Duodenal mucosa (tissue), 2 donors: ENCODE results near the gene IL1A.

Experiments
- H3K27ac ChIP-seq: one replicate; pipeline ENCODE4 v1.7.0; 2013; ENCODE audit warnings: low read depth, low read length
- H3K27me3 ChIP-seq, 2 donors: one replicate each; pipeline ENCODE4 v1.7.0; 2013; ENCODE audit warnings: low read length in 2 of 2, control low read depth in 1 of 2; ENCODE audit not compliant: insufficient read depth in 2 of 2, control insufficient read depth in 1 of 2
- H3K36me3 ChIP-seq, 2 donors: one replicate each; pipeline ENCODE4 v1.7.0; 2013; ENCODE audit warnings: low read length in 2 of 2, control low read depth in 1 of 2; ENCODE audit not compliant: insufficient read depth in 2 of 2, control insufficient read depth in 1 of 2
- H3K4me1 ChIP-seq, 2 donors: one replicate each; pipeline ENCODE4 v1.7.0; 2013; ENCODE audit warnings: low read length in 2 of 2, control low read depth in 1 of 2; ENCODE audit not compliant: insufficient read depth in 2 of 2, control insufficient read depth in 1 of 2
- H3K4me3 ChIP-seq, 2 donors: one replicate each; pipeline ENCODE4 v1.7.0; 2013; ENCODE audit warnings: low read length in 2 of 2, low read depth in 1 of 2
- H3K9ac ChIP-seq, 2 donors: one replicate each; pipeline ENCODE4 v1.7.0; 2013; ENCODE audit warnings: low read length in 2 of 2, low read depth in 1 of 2
- H3K9me3 ChIP-seq, 2 donors: one replicate each; pipeline ENCODE4 v1.7.0; 2013; ENCODE audit warnings: low read length in 2 of 2, control low read depth in 1 of 2; ENCODE audit not compliant: control insufficient read depth in 1 of 2

The IL1A gene

DNA sequence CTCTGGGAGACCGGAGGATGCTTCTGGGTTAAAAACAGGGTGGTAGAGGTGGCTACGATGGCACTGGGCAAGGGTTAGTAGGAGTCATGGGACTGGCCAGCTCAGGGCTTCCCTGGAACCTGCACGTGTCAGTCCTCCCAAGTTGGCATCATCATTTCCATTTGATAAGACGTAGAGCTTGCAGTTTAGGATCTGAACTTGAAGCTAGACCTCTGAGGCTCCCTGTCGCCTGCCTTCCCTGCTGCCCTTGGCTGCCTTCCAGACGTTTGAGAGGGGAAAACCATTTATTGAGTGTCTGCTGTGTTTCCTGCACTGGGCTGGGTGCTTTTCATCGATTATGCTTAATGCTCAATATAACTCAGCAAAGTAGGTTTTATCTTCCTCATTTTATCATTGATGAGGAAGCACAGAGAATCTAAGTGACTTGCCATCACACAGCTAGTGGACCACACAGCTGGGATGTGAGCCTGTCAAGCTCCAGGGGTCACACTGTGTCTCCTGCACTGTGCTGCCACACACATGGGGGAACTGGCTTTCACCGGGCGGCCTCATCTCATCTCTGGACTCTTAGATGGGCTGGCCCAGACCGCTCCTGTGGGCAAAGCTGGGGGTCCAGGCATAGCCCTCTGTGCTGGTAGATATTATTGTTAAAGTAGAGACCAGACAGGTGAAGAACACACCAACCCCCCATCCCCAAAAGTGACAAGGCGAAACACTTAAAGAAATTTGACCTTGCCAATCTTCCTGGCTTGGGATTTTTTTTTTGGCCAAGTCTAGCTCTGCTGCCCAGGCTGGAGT, 55.7 kb downstream of the IL1A start:
- Histone ChIP-seq H3K9ac (no peak overlapping the region), H3K9me3 (no peaks in the 10 kb centered on the region), H3K36me3 (no peaks in the 10 kb centered on the region), H3K4me3 (no peak overlapping the region), H3K4me1 (peaks cover 5 to 13% of the 10 kb centered on the region in 2 donors), H3K27ac (no peak overlapping the region), H3K27me3 (peaks cover 23 to 29% of the 10 kb centered on the region in 2 donors)

DNA sequence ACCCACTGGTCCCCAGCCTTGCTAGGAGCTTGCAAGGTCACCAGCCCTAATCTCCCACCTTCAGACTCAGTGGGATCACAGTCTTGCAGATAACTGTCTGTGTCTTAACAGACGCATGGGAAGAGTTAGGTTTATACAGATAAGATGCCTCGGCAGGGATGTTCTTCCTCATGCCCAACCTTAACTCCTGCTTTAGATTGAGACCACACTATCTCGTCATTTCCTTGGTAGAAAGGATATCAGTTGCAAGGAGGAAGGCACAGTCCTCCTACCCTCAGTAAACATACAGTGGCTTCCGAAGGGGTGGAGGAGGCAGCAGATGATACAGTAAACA, 56.3 kb downstream of the IL1A start:
- no peak overlapping the region for H3K27ac ChIP-seq
- H3K9ac ChIP-seq: no peak overlapping the region
- no peaks in the 10 kb centered on the region for H3K36me3 ChIP-seq
- H3K4me1 ChIP-seq: peaks cover 2 to 10% of the 10 kb centered on the region in 2 donors
- H3K27me3 ChIP-seq: peaks cover 23 to 29% of the 10 kb centered on the region in 2 donors
- H3K4me3 ChIP-seq: no peak overlapping the region
- H3K9me3 ChIP-seq: no peaks in the 10 kb centered on the region

DNA sequence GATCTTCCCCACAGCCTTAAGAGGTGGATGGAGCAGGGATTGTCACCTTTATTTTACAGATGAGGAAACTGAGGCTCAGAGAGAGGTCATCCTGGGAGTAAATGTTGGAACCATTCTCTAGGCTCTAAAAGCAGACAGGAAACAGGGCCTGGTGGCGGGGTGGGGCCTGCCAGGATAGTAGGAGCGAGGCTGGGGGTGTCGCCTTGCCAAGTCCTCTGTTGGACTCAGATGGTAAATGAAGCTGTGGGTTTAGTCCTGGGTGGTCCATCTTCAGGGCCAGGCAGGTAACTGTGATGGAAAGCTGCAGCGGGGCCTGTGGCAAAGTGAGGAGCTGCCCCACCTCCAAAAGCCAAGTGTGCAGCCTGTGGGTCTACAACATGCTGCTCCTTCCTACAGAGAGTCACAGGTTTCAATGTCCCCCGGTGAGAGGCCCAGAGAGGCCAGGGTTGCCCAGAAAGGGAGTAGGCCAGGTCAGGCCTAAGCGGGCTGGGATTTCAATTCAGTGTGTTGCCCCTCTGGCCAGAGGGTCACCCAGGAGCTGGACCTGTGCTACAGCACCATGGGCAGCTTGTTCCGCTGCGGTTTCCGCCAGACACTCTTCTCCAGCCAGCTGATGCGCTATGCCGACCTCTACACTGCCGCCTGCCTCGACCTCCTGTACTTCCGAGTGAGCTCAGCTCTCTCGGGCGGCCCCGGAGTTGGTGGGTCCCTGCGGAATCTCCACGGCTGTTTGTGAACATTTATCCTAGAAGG, 56.8 kb downstream of the IL1A start:
- Histone ChIP-seq H3K9ac (no peak overlapping the region), H3K9me3 (no peaks in the 10 kb centered on the region), H3K27me3 (peaks cover 19 to 24% of the 10 kb centered on the region in 2 donors), H3K4me1 (peaks cover 2 to 10% of the 10 kb centered on the region in 2 donors), H3K4me3 (no peak overlapping the region), H3K36me3 (no peaks in the 10 kb centered on the region), H3K27ac (no peak overlapping the region)

DNA sequence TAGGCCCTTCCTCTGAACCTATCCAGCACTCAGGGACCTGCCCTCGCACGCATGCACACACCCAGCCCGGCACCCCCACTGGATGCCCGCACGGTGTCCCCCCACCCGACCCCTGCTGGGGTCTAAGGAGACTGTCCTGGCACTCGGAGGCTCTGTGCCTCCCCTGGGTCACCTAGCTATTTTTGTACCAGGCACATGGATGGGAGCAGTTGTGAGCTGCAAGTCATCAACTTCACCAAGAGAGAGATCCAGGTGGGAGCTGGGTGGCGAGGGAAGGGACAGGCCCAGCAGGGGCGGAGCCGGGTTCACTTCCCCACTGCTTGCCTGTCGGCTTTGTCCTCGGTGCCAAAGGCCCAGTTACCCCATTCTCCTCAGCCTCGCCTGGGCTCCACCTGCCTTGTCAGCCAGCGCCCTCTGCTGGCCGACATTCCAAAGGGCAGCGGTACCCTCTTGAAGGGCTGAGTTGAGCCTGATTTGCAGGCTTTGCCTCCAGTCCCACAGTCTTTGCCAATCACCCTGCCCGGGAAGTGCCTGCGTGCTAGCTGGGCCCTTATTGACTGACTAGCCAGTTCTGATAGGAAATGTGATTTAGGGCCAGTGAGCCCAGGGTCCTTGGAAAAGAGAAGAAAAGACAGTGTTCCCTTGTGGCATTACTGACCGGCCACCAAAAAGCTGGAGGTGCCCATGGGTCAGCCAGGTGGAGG, 57.7 kb downstream of the IL1A start:
- peaks cover 2 to 10% of the 10 kb centered on the region in 2 donors for H3K4me1 ChIP-seq
- H3K36me3 ChIP-seq: no peaks in the 10 kb centered on the region
- H3K9me3 ChIP-seq: no peaks in the 10 kb centered on the region
- no peak overlapping the region for H3K27ac ChIP-seq
- peaks cover 19 to 24% of the 10 kb centered on the region in 2 donors for H3K27me3 ChIP-seq
- H3K4me3 ChIP-seq: no peak overlapping the region
- H3K9ac ChIP-seq: no peak overlapping the region

DNA sequence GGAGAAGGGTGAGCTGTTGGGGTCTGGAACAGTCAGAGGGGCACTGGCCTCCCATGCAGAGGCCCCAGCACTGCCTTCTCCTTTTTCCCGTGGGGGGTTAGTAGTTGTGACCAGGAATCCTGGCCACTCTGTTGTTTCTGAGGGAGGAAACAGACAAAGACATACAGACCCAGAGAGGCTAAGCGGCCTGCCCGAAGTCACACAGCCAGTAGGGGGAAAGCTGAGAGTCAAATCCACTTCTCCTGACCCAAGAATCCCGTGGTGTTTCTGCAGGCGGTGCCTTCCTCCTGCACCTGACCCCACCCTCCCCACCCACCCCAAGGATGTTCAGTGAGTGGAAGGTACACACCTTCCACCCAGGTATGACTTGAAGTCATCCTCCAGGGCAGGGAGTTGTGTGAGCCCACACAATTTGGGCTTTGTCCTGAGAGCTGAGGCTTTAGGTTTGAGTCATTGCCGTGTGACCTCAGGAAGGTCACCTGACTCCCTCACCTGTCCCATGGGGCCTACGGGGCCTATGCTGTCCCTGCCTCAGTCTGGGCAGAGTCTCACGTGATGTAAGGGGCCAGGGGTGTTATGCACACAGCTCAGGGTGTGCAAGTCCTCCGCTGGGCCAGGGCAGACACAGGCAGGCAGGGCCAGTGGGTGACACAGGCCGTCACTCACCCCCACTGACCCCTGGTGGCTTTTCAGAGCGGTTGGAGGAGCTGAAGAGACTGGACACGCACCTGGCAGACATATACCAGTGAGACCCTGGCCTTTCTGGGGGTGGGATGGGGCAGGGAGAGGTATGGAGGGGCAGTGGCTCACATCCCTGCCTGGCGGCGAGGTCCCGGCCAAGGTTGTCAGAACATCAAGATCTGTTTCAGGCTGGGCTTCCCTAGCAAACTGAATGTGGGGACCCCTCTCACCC, 58.5 kb downstream of the IL1A start:
- Histone ChIP-seq H3K9me3 (no peaks in the 10 kb centered on the region), H3K9ac (no peak overlapping the region), H3K27me3 (peaks cover 19 to 23% of the 10 kb centered on the region in 2 donors), H3K4me1 (peaks cover 2 to 10% of the 10 kb centered on the region in 2 donors), H3K36me3 (no peaks in the 10 kb centered on the region), H3K27ac (no peak overlapping the region), H3K4me3 (no peak overlapping the region)

DNA sequence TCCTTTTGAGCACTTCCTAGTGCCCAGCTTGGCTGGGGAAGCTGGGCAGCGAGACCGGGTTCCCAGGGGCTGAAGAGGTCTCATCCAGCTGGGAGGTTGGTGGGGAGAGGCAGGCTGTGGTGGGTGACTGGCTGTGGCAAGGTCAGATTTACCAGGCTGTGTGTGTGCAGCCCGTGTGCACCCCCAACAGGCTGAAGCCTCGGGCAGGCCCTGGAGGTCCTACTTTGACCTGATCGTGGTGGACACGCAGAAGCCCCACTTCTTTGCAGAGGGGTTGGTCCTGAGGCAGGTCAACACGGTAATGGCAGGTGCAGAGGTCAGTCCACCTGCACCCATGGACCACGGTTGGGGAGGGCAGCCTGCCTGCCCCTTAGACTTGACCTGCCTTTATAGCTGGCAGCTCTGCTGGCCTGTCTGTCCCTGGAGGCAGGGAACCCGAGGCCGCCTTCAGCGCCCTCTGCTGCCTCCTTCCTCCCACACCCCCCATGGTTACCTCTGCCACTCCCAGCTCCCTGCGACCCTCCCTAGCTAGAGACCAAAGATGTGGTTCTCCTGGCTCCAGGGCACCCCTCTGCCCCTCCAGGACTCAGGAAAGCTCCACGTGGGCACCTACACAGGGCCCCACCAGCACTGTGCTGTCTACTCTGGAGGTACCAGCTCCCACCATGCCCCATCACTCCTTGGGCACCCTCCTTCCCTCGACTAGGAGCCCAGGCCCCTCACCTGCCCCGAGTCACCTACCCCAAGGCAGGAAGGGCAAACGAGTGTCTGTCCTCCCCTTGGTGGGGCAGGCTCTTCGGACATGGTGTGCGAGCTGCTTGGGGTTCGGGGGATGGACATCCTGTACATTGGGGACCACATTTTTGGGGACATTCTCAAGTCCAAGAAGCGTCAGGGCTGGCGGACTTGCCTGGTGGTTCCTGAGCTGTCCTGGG, 59.4 kb downstream of the IL1A start:
- H3K27ac ChIP-seq: no peak overlapping the region
- peaks cover 2 to 10% of the 10 kb centered on the region in 2 donors for H3K4me1 ChIP-seq
- H3K9ac ChIP-seq: no peak overlapping the region
- H3K9me3 ChIP-seq: no peaks in the 10 kb centered on the region
- no peaks in the 10 kb centered on the region for H3K36me3 ChIP-seq
- peaks cover 17 to 19% of the 10 kb centered on the region in 2 donors for H3K27me3 ChIP-seq
- H3K4me3 ChIP-seq: no peak overlapping the region

DNA sequence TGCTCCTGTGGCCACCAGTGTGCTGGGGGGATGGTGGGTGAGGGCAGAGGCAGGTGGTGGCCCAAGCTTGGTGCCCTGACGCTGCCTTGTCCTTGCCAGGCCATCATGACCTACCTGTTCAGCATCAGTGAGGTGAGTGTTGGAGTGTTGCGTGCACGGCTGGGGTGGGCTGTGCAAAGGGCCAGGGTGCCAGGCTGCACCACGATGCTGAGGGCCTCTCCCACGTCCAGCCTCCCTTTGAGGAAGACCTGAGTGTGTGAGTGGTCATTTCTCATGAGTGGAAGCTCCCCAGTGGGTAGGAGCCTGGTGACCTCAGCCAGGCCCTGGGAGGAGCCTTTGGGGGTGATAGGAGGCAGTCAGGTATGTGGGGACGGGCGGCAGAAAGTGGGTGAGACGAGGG, 60.3 kb downstream of the IL1A start:
- Histone ChIP-seq H3K27ac (no peak overlapping the region), H3K36me3 (no peaks in the 10 kb centered on the region), H3K9me3 (no peaks in the 10 kb centered on the region), H3K9ac (no peak overlapping the region), H3K4me3 (no peak overlapping the region), H3K4me1 (peaks cover 2 to 10% of the 10 kb centered on the region in 2 donors), H3K27me3 (peaks cover 15 to 17% of the 10 kb centered on the region in 2 donors)
